ENCODE measurements around the gene ZNF254.
"Not testable (repeated sequence)": the region's sequence is repeated elsewhere in the genome, so short reads cannot be mapped to it uniquely, and the experiment has no call there.

Gene ZNF254

GRCh38 chr19:24072720-24073119 is 14.3 kb upstream of the ZNF254 start:
- no peak for DNase-seq (ENCODE audit: low read depth, low spot score)

GRCh38 chr19:24073807-24074206 is 13.2 kb upstream of the ZNF254 start:
- no peak for DNase-seq (ENCODE audit: low read depth, low spot score)

GRCh38 chr19:24074720-24075454 is 12.1 kb upstream of the ZNF254 start:
- DNase-seq (ENCODE audit: low read depth, low spot score), result no peak

GRCh38 chr19:24075530-24075929 is 11.5 kb upstream of the ZNF254 start:
- peak; percentile 45 for DNase-seq (ENCODE audit: low read depth, low spot score)

GRCh38 chr19:24078680-24079079 is 8.3 kb upstream of the ZNF254 start:
- peak; percentile 17 for DNase-seq (ENCODE audit: low read depth, low spot score)

- no peak for DNase-seq (ENCODE audit: low read depth, low spot score)
Observed at GRCh38 chr19:24081056-24081455, 5.9 kb upstream of the ZNF254 start.

- DNase-seq (ENCODE audit: low read depth, low spot score), result no peak
Observed at GRCh38 chr19:24098359-24098758, 11.4 kb downstream of the ZNF254 start.

- DNase-seq (ENCODE audit: low read depth, low spot score), result no peak
Observed at GRCh38 chr19:24099829-24100228, 12.8 kb downstream of the ZNF254 start.

GRCh38 chr19:24100597-24100996 is 13.6 kb downstream of the ZNF254 start:
- DNase-seq (ENCODE audit: low read depth, low spot score), result not testable (repeated sequence)

- DNase-seq (ENCODE audit: low read depth, low spot score), result no peak
Observed at GRCh38 chr19:24101459-24102115, 14.6 kb downstream of the ZNF254 start.

GRCh38 chr19:24127601-24128000 is 40.6 kb downstream of the ZNF254 start:
- DNase-seq (ENCODE audit: low read depth, low spot score), result no peak

- DNase-seq (ENCODE audit: low read depth, low spot score), result no peak
Observed at GRCh38 chr19:24140099-24140498, 53.1 kb downstream of the ZNF254 start.

- no peak for DNase-seq (ENCODE audit: low read depth, low spot score)
Observed at GRCh38 chr19:24140591-24140990, 53.6 kb downstream of the ZNF254 start.

- DNase-seq (ENCODE audit: low read depth, low spot score), result no peak
Observed at GRCh38 chr19:24141612-24142011, 54.6 kb downstream of the ZNF254 start.

- no peak for DNase-seq (ENCODE audit: low read depth, low spot score)
Observed at GRCh38 chr19:24142771-24143170, 55.8 kb downstream of the ZNF254 start.

GRCh38 chr19:24159707-24160106 is 72.7 kb downstream of the ZNF254 start:
- DNase-seq (ENCODE audit: low read depth, low spot score), result peak; percentile 5

GRCh38 chr19:24166055-24166454 is 79.1 kb downstream of the ZNF254 start:
- no peak for DNase-seq (ENCODE audit: low read depth, low spot score)

GRCh38 chr19:24173882-24174281 is 86.9 kb downstream of the ZNF254 start:
- DNase-seq (ENCODE audit: low read depth, low spot score), result no peak

GRCh38 chr19:24177686-24178085 is 90.7 kb downstream of the ZNF254 start:
- DNase-seq (ENCODE audit: low read depth, low spot score), result no peak

- DNase-seq (ENCODE audit: low read depth, low spot score), result no peak
Observed at GRCh38 chr19:24178207-24178606, 91.2 kb downstream of the ZNF254 start.

Data from iPS DF 19.7 (cell line).